GM11168 (cell line): Measurements from ENCODE around the gene ADPRHL1.
"Not testable (repeated sequence)": the region's sequence is repeated elsewhere in the genome, so short reads cannot be mapped to it uniquely, and the experiment has no call there.

Experiments used
- in situ Hi-C: fragments of 300-500 bp; cut with MboI; formaldehyde crosslinking; loops from one replicate; pipeline ENCODE4 v1.12.0; 2022; ENCODE audit warnings: low sequenced_read_pairs; ENCODE audit not compliant: unreplicated experiment

ADPRHL1 gene

GRCh38 chr13:113437408-113438010 lies 15.8 kb downstream of the ADPRHL1 start:
- in situ Hi-C loops = no loop called here

GRCh38 chr13:113436866-113437265 lies 16.4 kb downstream of the ADPRHL1 start:
- in situ Hi-C loops = not testable (repeated sequence)

GRCh38 chr13:113435907-113436306 lies 17.4 kb downstream of the ADPRHL1 start:
- in situ Hi-C loops = not testable (repeated sequence)

- in situ Hi-C loops = no loop called here
These were observed 19.8 kb downstream of the ADPRHL1 start for GRCh38 chr13:113433391-113433916.

GRCh38 chr13:113432506-113433270 lies 20.6 kb downstream of the ADPRHL1 start:
- in situ Hi-C loops = no loop called here

GRCh38 chr13:113431171-113431570 lies 22.1 kb downstream of the ADPRHL1 start:
- in situ Hi-C loops = no loop called here

- in situ Hi-C loops = no loop called here
These were observed 22.7 kb downstream of the ADPRHL1 start for GRCh38 chr13:113430378-113431110.

- in situ Hi-C loops = no loop called here
These were observed 23.7 kb downstream of the ADPRHL1 start for GRCh38 chr13:113429608-113429985.

GRCh38 chr13:113428871-113429607 lies 24.2 kb downstream of the ADPRHL1 start:
- in situ Hi-C loops = no loop called here

- in situ Hi-C loops = no loop called here
These were observed 24.8 kb downstream of the ADPRHL1 start for GRCh38 chr13:113428469-113428865.

GRCh38 chr13:113427562-113428468 lies 25.5 kb downstream of the ADPRHL1 start:
- in situ Hi-C loops = no loop called here

- in situ Hi-C loops = no loop called here
These were observed 26.7 kb downstream of the ADPRHL1 start for GRCh38 chr13:113426591-113426986.

GRCh38 chr13:113425941-113426590 lies 27.2 kb downstream of the ADPRHL1 start:
- in situ Hi-C loops = no loop called here

- in situ Hi-C loops = no loop called here
These were observed 29.6 kb downstream of the ADPRHL1 start for GRCh38 chr13:113423520-113424163.

- in situ Hi-C loops = no loop called here
These were observed 30.3 kb downstream of the ADPRHL1 start for GRCh38 chr13:113422807-113423519.

- in situ Hi-C loops = no loop called here
These were observed 31.5 kb downstream of the ADPRHL1 start for GRCh38 chr13:113421673-113422270.

- in situ Hi-C loops = no loop called here
These were observed 32.3 kb downstream of the ADPRHL1 start for GRCh38 chr13:113420833-113421600.
